Mesothelial cell of epicardium (in vitro differentiated cells): ENCODE measurements around the gene FOXD3. TPM values are rescaled to one million over a fixed set of nuclear protein-coding genes. Genes with fewer than 3 reads are reported as not detected.

ENCODE experiments used
- DNase-seq, 2 experiments: peaks; one replicate each; pipeline ENCODE4 v3.0.0; 2021; ENCODE audit warnings: low spot score in 2 of 2; ENCODE audit not compliant: unreplicated experiment in 2 of 2
- H3K27ac Mint-ChIP-seq: 2 replicates; pipeline ENCODE4 v1.8.0; 2021; ENCODE audit warnings: mixed read lengths
- H3K27me3 Mint-ChIP-seq: 2 replicates; pipeline ENCODE4 v1.8.0; 2021; ENCODE audit warnings: low read depth, mixed read lengths
- H3K36me3 Mint-ChIP-seq: 2 replicates; pipeline ENCODE4 v1.8.0; 2021; ENCODE audit warnings: mixed read lengths
- H3K4me1 Mint-ChIP-seq: 2 replicates; pipeline ENCODE4 v1.8.0; 2021; ENCODE audit warnings: mixed read lengths
- H3K4me3 Mint-ChIP-seq: 2 replicates; pipeline ENCODE4 v1.8.0; 2021; ENCODE audit warnings: mild to moderate bottlenecking, moderate library complexity, mixed read lengths
- H3K9me3 Mint-ChIP-seq: 2 replicates; pipeline ENCODE4 v1.8.0; 2021; ENCODE audit warnings: mixed read lengths
- total RNA-seq: library from RNA; stranded (reverse); gene quantifications from 3 replicates; pipeline ENCODE4 v1.2.1, GENCODE V29; 2021
- TF ChIP-seq, protein P1 (sequence below): fragments of 200-600 bp; sonication (generic); IDR thresholded peaks from one replicate; pipeline ENCODE4 v1.5.0; 2021; ENCODE audit warnings: antibody characterized with exemption; ENCODE audit not compliant: unreplicated experiment

Gene FOXD3
- total RNA-seq, 1 donor from 2014 or later, result not detected

DNA sequence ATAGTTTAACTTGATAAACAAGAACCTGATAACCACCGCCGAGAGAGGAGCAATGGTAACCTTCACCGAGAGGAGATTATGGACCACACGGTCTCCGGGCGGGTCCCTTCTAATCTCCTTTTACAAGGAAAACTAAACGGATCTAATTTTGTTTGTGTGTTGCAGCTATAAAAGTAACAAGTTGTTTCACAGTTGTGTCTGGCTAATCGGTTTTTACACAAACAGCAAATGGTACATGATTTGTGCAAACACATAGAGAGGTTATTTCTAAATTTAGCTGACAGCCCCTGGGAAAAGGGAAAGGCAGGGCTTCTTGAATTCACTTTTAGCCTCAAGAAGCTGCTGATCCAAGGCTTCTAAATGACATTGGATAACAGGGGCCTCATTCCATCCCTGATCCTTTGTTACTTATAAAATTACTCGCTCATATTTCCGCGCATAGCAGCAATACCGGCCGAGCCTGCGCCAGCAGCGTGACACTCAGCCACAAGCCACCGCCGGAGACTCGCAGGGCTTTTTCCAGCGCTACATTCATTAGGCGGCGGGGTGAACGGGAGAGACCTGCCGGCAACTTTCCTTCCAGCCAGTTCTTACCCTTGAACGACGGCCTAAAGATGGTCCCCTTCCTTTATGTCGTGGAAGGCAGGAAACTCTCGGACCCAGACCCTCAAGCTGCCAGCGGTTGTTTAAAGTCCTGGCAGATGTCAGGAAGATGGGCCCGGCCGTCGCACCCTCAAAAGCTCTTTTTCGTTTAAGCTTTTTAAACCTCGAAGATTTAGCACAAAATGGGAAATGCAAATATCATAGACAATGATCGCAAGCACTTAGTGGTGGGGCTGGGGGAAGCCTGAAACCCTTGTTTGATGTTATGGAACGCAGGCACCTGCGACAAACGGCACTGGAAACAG, 4.4 kb downstream of the FOXD3 start:
- H3K27ac Mint-ChIP-seq, result peak overlapping the region; percentile 8
- peaks cover 89% of the 10 kb centered on the region for H3K27me3 Mint-ChIP-seq
- no peak overlapping the region for H3K4me3 Mint-ChIP-seq
- DNase-seq, result peak in 1 of 2 experiments; percentile 48
- no peaks in the 10 kb centered on the region for H3K36me3 Mint-ChIP-seq
- H3K4me1 Mint-ChIP-seq, result peaks cover 17% of the 10 kb centered on the region
- TF ChIP-seq, protein P1, sequence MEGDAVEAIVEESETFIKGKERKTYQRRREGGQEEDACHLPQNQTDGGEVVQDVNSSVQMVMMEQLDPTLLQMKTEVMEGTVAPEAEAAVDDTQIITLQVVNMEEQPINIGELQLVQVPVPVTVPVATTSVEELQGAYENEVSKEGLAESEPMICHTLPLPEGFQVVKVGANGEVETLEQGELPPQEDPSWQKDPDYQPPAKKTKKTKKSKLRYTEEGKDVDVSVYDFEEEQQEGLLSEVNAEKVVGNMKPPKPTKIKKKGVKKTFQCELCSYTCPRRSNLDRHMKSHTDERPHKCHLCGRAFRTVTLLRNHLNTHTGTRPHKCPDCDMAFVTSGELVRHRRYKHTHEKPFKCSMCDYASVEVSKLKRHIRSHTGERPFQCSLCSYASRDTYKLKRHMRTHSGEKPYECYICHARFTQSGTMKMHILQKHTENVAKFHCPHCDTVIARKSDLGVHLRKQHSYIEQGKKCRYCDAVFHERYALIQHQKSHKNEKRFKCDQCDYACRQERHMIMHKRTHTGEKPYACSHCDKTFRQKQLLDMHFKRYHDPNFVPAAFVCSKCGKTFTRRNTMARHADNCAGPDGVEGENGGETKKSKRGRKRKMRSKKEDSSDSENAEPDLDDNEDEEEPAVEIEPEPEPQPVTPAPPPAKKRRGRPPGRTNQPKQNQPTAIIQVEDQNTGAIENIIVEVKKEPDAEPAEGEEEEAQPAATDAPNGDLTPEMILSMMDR, result no peak
- H3K9me3 Mint-ChIP-seq, result no peaks in the 10 kb centered on the region

DNA sequence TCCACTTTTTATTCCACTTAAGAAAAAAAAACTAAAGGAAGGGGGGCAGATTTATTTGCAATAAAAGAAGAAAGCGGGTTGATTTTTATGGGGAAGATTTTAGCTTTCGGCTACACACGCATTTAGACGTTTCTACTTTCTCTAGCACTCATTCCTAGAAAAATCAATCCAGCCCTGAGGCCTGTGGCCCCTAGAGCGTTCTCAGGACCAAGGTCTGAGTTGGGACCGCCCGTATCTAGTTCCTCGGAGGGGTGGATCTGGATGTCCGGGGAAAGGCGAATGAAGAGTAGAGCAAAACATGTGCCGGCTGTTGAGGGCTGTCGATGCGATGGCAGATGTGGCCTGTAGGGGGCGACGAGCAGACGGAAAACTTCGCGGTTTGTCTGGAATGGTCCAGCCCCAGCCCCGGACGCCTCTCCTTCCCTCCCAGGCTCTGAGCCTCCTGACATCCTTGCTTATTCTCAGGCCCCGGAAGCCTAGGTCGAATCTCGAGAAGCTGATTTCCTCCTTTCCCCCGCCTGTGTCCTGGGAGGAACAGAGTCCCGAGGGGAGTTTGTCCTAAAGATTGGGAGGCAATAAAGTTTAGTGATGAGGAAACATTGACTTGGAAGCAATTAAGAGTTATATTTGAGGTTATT, 5.2 kb downstream of the FOXD3 start:
- Mint-ChIP-seq H3K4me1 (peaks cover 13% of the 10 kb centered on the region), H3K27me3 (peaks cover 90% of the 10 kb centered on the region), H3K9me3 (no peaks in the 10 kb centered on the region), H3K27ac (no peak overlapping the region), H3K36me3 (no peaks in the 10 kb centered on the region), H3K4me3 (no peak overlapping the region)
- TF ChIP-seq, protein P1, result peak; percentile 92
- DNase-seq, result peak; percentile 34 to 83

DNA sequence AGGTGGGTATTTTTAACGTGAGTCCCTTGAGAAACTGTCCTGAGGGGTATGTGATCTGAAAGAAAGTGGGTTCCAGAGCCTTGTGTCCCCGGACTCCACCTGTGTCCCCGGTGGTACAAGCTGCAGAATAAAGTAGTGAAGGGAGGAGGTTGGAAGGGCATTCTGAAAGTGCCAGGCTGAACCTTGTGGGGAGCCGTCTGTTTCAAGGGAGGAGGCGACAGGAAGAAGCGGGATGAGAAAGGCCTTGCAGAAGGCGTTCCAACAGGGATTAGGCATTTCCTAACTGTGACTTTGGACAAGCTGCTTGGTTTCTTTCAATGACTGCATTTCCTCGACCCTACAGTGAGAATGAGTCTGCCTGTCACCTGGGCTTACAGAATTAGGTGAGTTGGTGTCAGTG, 5.8 kb downstream of the FOXD3 start:
- H3K27ac Mint-ChIP-seq, result no peak overlapping the region
- peaks cover 93% of the 10 kb centered on the region for H3K27me3 Mint-ChIP-seq
- TF ChIP-seq, protein P1, result no peak
- no peaks in the 10 kb centered on the region for H3K9me3 Mint-ChIP-seq
- H3K36me3 Mint-ChIP-seq, result no peaks in the 10 kb centered on the region
- DNase-seq, result no peak
- H3K4me1 Mint-ChIP-seq, result peaks cover 13% of the 10 kb centered on the region
- H3K4me3 Mint-ChIP-seq, result no peak overlapping the region

DNA sequence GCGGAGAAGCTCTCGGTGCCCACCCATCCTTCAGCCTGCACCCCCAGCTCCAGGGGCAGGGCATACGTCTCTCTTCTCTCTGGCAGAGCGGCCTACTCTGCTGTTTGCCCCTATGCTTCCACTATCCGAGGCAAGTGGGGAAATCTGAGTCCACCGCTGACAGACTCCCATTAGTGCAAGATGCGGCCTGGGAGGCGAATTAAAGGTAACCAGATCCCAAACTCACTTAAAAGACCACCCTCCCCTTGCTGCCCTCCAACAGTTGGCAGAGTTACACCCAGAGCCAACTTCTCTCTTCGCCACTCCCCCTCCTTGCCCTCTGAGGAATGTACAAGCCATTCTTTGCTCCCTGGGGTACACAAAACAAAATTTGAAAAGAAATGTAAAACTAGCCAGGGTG, 6.4 kb downstream of the FOXD3 start:
- no peak for DNase-seq
- no peak overlapping the region for H3K4me3 Mint-ChIP-seq
- H3K27me3 Mint-ChIP-seq, result peaks cover 95% of the 10 kb centered on the region
- H3K9me3 Mint-ChIP-seq, result no peaks in the 10 kb centered on the region
- peaks cover 11% of the 10 kb centered on the region for H3K4me1 Mint-ChIP-seq
- no peaks in the 10 kb centered on the region for H3K36me3 Mint-ChIP-seq
- TF ChIP-seq, protein P1, result no peak
- H3K27ac Mint-ChIP-seq, result no peak overlapping the region

DNA sequence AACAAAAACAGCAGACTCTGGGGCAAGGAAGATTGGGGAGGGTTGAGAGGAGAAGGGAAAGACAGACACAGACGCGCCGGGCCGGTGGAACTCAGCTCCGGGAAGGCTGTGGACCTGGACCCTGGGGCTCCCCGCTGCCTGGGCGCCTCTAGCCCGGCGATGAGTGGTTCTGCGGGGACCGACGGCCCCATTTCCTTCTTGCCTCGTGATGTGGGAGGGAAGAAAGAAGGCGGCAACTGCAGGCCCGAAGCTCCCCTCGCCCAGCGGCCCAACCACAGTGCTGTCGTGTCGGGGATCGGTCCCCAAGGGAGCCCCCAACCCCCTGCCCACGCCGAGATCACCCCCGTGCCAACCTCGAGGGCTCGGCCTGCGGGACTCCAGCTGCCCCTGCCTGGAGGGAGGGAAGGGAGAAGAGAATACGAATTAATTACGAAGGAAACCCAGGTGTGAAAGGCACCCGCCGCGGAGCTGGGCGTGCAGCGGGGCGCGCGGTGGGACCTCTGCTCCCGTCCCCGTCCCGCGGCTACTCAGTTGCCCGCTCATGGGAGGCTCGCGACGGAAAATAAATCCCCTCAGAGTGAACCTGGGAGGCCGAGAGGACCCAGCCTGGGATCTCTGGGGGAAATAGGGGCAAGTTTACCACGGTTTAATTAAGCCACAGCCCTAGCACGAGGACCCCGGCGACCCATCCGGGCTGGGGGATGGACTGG, 7.4 kb downstream of the FOXD3 start:
- H3K4me1 Mint-ChIP-seq, result peaks cover 9% of the 10 kb centered on the region
- H3K27me3 Mint-ChIP-seq, result peaks cover 99% of the 10 kb centered on the region
- no peak overlapping the region for H3K27ac Mint-ChIP-seq
- TF ChIP-seq, protein P1, result no peak
- H3K36me3 Mint-ChIP-seq, result no peaks in the 10 kb centered on the region
- H3K9me3 Mint-ChIP-seq, result no peaks in the 10 kb centered on the region
- no peak overlapping the region for H3K4me3 Mint-ChIP-seq
- DNase-seq, result no peak
